Right lobe of liver (tissue), 6 donors: ENCODE measurements around the gene DLX1. TPM values are rescaled to one million over a fixed set of nuclear protein-coding genes. Genes with fewer than 3 reads are reported as not detected.
A peak's percentile ranks its signal among the peaks of the same experiment; 100 is the strongest.

Experiments used
- ATAC-seq, 4 donors: fragments of 200-7000 bp; cut with Tn5 transposase; one replicate each; pipeline ENCODE4 v1.9.1; 2020; ENCODE audit warnings: mild to moderate bottlenecking in 4 of 4, moderate library complexity in 4 of 4
- DNase-seq, 3 donors: peaks; one replicate each; pipeline ENCODE4 v3.0.0-alpha.2; 2020
- H3K27ac ChIP-seq, 3 donors: fragments of 200-600 bp; one replicate each; pipeline ENCODE4 v1.8.0; 2022
- H3K27me3 ChIP-seq, 2 donors: fragments of 200-600 bp; one replicate each; pipeline ENCODE4 v1.8.0; 2022
- H3K36me3 ChIP-seq, 4 donors: fragments of 200-600 bp; sonication (generic) in 1 of 4; one replicate each; pipeline versions ENCODE4 v1.5.1 to v1.8.0; 2017 to 2022; ENCODE audit warnings: control low read depth in 1 of 4
- H3K4me1 ChIP-seq, 4 donors: fragments of 200-600 bp; sonication (generic) in 1 of 4; one replicate each; pipeline versions ENCODE4 v1.5.1 to v1.8.0; 2017 to 2022; ENCODE audit warnings: control low read depth in 1 of 4
- H3K4me3 ChIP-seq, 3 donors: fragments of 200-600 bp; one replicate each; pipeline ENCODE4 v1.8.0; 2022
- H3K9me3 ChIP-seq, 4 donors: fragments of 200-600 bp; sonication (generic) in 1 of 4; one replicate each; pipeline versions ENCODE4 v1.5.1 to v1.8.0; 2017 to 2022; ENCODE audit warnings: control low read depth in 1 of 4
- CTCF ChIP-seq, 4 donors: fragments of 200-600 bp in 3 of 4; fragments of 450-650 bp in 1 of 4; IDR thresholded peaks; one replicate each; pipeline versions ENCODE4 v1.5.1 to v1.8.0; 2016 to 2022; ENCODE audit warnings: antibody characterized with exemption in 4 of 4, mild to moderate bottlenecking in 2 of 4
- POLR2A ChIP-seq: fragments of 450-650 bp; IDR thresholded peaks from one replicate; pipeline ENCODE4 v1.6.1; 2017; ENCODE audit warnings: antibody characterized with exemption, mild to moderate bottlenecking
- WGBS: methylation state at CpG from one replicate; pipeline ENCODE4 v1.1.6; 2018; ENCODE audit warnings: low coverage, low lambda C conversion rate; ENCODE audit not compliant: insufficient coverage; ENCODE audit errors: missing lambda C conversion rate; 5-methylcytosine and 5-hydroxymethylcytosine counted together
- intact Hi-C, 2 donors: fragments of 100-400 bp; cut with DNase I; formaldehyde crosslinking; loops; one replicate each; pipeline versions ENCODE4 v1.11.2 to v1.14.1; 2022
- total RNA-seq, 6 experiments: library from RNA; depleted of rRNA in 2 of 6; stranded (reverse); fragments of >200 nt in 2 of 6; fragmentation: NEBNext Ultra II Directional in 3 of 6; extraction: Animal tissue kit (Norgen Biotek cat#: 25700) in 3 of 6; gene quantifications; one replicate each; pipeline versions ENCODE4 v1.1.0 to v1.2.4, GENCODE V29; 2016 to 2023
- donor health status: DM: no; HTN: yes; CAD: no.
- donor health status: DM: no; HTN: no; CAD: no.
- donor health status: DM: no; HTN: no; CAD: no.
- donor health status: DM: no; HTN: yes; CAD: no.
- donor health status: DM: no; HTN: yes; CAD: no.

DLX1 gene
- total RNA-seq, 6 experiments from 2014 or later = not detected

DNA sequence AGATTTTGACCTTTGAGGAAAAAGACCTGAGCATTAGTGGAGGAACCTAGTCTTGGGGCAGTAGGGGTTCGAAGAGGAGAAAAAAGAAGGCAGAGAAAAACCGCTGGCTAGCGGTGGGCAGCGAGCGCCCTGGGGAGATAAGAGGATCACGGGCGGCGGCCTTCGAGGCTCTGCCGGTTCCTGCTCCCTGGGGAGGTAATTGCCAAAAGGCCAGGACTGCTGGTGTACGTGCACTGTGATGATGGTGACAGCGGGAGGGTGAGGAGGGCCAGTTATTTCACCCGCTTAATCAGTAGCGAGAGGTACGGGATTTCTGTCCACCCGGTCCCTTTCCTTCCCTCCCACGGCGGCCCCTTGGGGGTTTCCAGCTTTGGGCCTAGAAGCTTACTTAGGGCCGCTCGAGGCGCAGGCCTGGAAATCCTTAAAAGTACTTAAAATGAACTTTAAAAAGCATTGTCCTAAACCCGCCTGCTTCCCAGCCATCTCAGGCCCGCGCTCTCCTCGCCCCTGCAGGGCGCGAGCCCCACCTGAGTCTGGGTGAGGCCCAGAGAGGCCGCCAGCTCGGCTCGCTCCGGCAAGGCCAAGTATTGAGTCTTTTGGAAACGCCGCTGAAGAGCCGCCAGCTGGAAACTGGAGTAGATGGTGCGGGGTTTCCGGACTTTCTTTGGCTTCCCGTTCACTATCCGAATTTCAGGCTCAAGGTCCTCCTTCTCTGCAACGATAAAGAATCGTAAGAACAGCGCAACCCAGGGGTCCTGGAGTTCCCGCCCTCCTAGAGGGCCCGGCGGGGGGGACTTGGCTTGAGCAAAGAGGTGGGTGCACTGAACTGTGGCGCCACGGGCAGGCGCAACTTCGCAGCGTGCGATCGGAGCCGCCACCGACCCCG is 15.9 kb downstream of the DLX1 start:
- Histone ChIP-seq H3K27ac (no peak overlapping the region), H3K27me3 (peaks cover 49 to 92% of the 10 kb centered on the region in 2 donors), H3K36me3 (no peaks in the 10 kb centered on the region), H3K4me1 (peaks cover 0 to 55% (median 11%) of the 10 kb centered on the region in 4 donors), H3K9me3 (no peaks in the 10 kb centered on the region), H3K4me3 (no peak overlapping the region)
- no peak for TF ChIP-seq CTCF (IDR thresholded peaks at IDR 0.05)
- no peak for TF ChIP-seq POLR2A
- WGBS = 4% methylated on average over 25 of the region's 54 CpGs
- DNase-seq = no peak
- ATAC-seq = no peak
- intact Hi-C loops = loop anchor here (10.0 kb wide), 4 partner anchors 286 to 526 kb away; no protein-coding TSS in a partner anchor

GRCh38 chr2:172101821-172102390 is 16.6 kb downstream of the DLX1 start:
- WGBS = 9% methylated on average over 15 of the region's 36 CpGs
- ATAC-seq (peak in 3 of 4 donors; percentile 4 to 13 (median 9)), DNase-seq (no peak)
- Histone ChIP-seq H3K9me3 (no peaks in the 10 kb centered on the region), H3K4me1 (peaks cover 0 to 52% (median 11%) of the 10 kb centered on the region in 4 donors), H3K27ac (no peak overlapping the region), H3K36me3 (no peaks in the 10 kb centered on the region), H3K27me3 (peaks cover 49 to 93% of the 10 kb centered on the region in 2 donors), H3K4me3 (peak overlapping the region in 1 of 3 donors; percentile 45)
- intact Hi-C loops = loop anchor here (10.0 kb wide), 4 partner anchors 287 to 527 kb away; no protein-coding TSS in a partner anchor
- no peak for TF ChIP-seq CTCF (IDR thresholded peaks at IDR 0.05)
- no peak for TF ChIP-seq POLR2A

GRCh38 chr2:172102391-172103359 is 17.4 kb downstream of the DLX1 start, which contains the start of gene DLX2:
DLX2 (minus strand) TSS chr2:172102900; CDS start chr2:172102538, 362 bp downstream.
- peaks cover 44 to 94% of the 10 kb centered on the region in 2 donors for H3K27me3 ChIP-seq
- intact Hi-C loops = loop anchor here (10.0 kb wide), 4 partner anchors 288 to 528 kb away; no protein-coding TSS in a partner anchor
- H3K4me1 ChIP-seq = peaks cover 0 to 50% (median 11%) of the 10 kb centered on the region in 4 donors
- H3K27ac ChIP-seq = no peak within 1 kb of the TSS
- WGBS = 0% methylated on average over 4 of the region's 74 CpGs
- no peaks in the 10 kb centered on the region for H3K9me3 ChIP-seq
- peak; percentile 56 to 75 (median 62) for ATAC-seq
- H3K4me3 ChIP-seq = peak within 1 kb of the TSS; percentile 36 to 45 (median 41)
- TF ChIP-seq POLR2A (no peak), CTCF (IDR thresholded peaks at IDR 0.05) (no peak)
- DNase-seq = peak; percentile 78 to 85 (median 81)
- no peaks in the 10 kb centered on the region for H3K36me3 ChIP-seq
